Measurements from ENCODE around the gene CARD19.

Gene CARD19

DNA sequence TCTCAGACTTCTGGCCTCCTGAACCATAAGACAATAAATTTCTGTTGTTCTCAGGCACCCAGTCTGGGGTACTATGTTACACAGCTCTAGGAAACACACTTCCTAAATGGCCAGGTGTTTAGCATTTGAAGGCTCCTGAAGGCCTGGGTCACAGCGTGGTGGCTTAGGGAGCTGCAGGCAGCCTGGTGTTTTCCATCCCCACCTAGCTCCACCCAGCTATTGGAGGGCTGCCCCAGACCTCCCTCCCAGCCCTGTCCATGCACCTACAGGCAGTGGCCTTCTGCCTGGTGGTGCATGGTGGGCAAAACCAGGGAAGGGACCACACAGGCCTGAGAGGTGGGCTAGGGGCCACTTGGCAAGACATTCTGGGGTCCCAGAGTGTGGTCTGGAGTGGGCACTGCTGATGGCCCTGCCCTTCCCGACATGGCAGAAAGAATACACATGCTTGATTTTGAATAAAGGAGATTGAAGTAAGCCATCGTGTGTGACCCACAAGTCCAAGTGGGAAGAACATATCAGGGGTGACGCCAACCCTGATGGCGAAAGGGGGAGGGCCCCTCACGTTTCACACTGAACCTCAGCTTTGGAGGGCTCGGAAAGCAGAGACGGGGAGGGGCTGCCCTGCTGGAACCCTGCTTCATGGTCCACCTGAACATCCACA, 38.8 kb upstream of the CARD19 start:
- Histone ChIP-seq H3K9me3 (ENCODE audit: control insufficient read depth in 1 of 2, low read length in 2 of 2) (no peaks in the 10 kb centered on the region), H3K27ac (ENCODE audit: low read depth, low read length) (no peak overlapping the region), H3K27me3 (ENCODE audit: control insufficient read depth in 1 of 2, insufficient read depth in 2 of 2, low read length in 2 of 2) (no peaks in the 10 kb centered on the region), H3K36me3 (ENCODE audit: control insufficient read depth in 1 of 2, insufficient read depth in 2 of 2, low read length in 2 of 2) (no peaks in the 10 kb centered on the region), H3K4me3 (ENCODE audit: low read depth in 1 of 2, low read length in 2 of 2) (no peak overlapping the region), H3K4me1 (ENCODE audit: control insufficient read depth in 1 of 2, insufficient read depth in 2 of 2, low read length in 2 of 2) (peaks cover 27 to 30% of the 10 kb centered on the region in 2 donors), H3K9ac (ENCODE audit: low read depth in 1 of 2, low read length in 2 of 2) (no peak overlapping the region)

DNA sequence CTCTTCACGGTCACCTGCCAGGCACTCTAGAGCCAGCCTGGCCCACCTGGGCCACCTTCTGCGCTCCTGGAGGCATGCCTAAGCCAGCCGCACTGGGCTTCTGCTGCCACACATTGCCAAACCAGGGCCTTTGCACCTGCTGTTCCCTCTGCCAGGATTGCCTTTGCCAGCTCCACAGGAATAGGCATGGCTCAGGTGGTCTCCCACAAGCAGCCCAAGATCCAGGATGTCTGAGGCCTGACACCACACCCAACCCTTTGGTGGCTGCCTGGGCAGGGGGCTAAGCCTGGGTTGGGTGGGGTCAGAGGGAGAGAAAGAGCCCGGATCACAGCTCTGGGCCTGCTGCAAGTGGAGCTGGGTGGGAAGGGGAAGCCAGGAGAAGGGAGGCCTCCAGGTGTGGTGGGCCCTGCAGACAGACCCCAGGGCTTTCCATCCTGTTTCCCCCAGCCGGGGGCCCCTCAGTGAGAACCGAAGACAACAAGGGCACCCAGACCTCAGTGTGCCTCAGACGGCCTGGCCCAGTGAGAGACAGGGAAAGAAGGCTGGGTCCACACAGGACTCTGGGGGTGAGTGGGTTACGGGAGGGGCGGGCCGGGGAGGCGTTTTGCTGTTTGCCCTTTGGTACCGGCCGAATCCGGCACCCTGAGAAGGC, 38.2 kb upstream of the CARD19 start:
- H3K4me1 ChIP-seq (ENCODE audit: control insufficient read depth in 1 of 2, insufficient read depth in 2 of 2, low read length in 2 of 2): peaks cover 34 to 36% of the 10 kb centered on the region in 2 donors
- peak overlapping the region in 1 of 2 donors; percentile 65 for H3K4me3 ChIP-seq (ENCODE audit: low read depth in 1 of 2, low read length in 2 of 2)
- no peak overlapping the region for H3K27ac ChIP-seq (ENCODE audit: low read depth, low read length)
- H3K36me3 ChIP-seq (ENCODE audit: control insufficient read depth in 1 of 2, insufficient read depth in 2 of 2, low read length in 2 of 2): no peaks in the 10 kb centered on the region
- no peaks in the 10 kb centered on the region for H3K9me3 ChIP-seq (ENCODE audit: control insufficient read depth in 1 of 2, low read length in 2 of 2)
- H3K27me3 ChIP-seq (ENCODE audit: control insufficient read depth in 1 of 2, insufficient read depth in 2 of 2, low read length in 2 of 2): no peaks in the 10 kb centered on the region
- H3K9ac ChIP-seq (ENCODE audit: low read depth in 1 of 2, low read length in 2 of 2): no peak overlapping the region

DNA sequence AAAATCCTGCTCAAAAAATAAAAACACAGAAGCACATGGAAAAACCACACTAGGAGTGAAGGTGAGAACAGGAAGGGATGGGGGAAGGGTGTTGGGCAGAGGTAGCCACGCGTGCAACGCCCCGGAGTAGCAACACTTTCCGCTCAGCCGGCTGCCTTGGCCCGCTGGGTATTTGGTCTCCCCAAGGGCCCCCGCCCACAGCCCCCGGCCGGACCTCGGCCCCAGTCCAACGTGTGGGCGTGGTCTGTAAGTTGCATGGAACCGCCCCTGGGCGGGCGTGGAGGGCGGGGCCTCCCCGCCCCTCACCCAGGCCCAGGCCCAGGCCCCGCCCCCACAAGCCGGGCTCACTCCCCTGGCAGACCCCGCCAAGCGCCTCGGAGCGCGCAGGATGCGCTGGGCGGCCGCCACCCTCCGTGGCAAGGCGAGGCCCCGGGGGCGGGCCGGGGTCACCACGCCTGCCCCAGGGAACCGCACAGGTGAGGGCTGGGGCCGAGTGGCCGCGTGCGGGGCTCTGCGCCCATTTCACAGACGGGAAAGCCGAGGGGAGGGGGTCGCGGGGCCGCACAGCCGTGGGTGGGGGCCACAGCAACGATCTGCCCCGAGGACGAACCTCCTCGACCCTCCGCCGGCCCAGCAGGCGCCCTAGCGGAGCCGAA, 37.5 kb upstream of the CARD19 start, which contains the start of gene SUSD3:
TSS of gene SUSD3 (plus strand) at position 347 of the 656 bp plus-strand sequence. CDS start at position 389, 42 bp downstream.
- peak within 1 kb of the TSS; percentile 55 to 60 for H3K9ac ChIP-seq (ENCODE audit: low read depth in 1 of 2, low read length in 2 of 2)
- H3K27ac ChIP-seq (ENCODE audit: low read depth, low read length): peak within 1 kb of the TSS; percentile 28
- no peaks in the 10 kb centered on the region for H3K27me3 ChIP-seq (ENCODE audit: control insufficient read depth in 1 of 2, insufficient read depth in 2 of 2, low read length in 2 of 2)
- H3K9me3 ChIP-seq (ENCODE audit: control insufficient read depth in 1 of 2, low read length in 2 of 2): no peaks in the 10 kb centered on the region
- H3K36me3 ChIP-seq (ENCODE audit: control insufficient read depth in 1 of 2, insufficient read depth in 2 of 2, low read length in 2 of 2): no peaks in the 10 kb centered on the region
- peak within 1 kb of the TSS; percentile 61 to 65 for H3K4me3 ChIP-seq (ENCODE audit: low read depth in 1 of 2, low read length in 2 of 2)
- H3K4me1 ChIP-seq (ENCODE audit: control insufficient read depth in 1 of 2, insufficient read depth in 2 of 2, low read length in 2 of 2): peaks cover 41 to 43% of the 10 kb centered on the region in 2 donors

DNA sequence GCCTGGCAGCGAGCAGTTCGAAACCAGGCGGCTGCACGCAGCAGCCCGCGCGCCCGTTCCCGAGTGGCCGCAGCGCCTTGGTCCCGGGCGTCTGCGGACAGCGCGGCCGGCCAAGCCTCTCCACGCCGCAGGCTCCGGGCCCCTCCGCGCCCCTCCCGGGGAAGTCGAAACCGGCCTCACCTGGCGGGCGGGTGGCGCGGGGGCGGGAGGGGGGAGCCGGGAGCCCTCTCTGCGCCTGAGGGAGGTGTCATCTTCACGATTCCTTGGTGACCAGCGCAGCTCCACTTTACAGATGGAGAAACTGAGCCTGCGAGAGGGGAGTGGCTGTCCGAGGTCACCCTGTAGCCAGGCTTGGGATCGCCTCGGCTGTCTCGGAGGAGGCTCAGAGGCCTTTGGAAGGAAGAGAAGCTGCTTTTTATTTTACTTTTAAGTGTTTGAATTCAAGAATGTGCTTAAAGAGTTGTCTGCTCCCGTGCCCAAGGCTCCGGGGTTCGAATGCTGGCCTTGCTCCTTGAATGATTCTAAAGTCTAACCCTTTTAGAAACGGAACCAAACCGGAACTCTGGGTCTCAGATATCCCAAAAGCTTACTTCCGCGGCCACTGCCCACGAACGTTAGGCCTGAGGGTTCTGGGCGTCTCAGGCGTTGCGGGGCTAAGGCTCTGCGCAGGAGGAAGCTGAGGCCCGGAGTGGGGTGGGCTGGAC, 36.9 kb upstream of the CARD19 start:
- Histone ChIP-seq H3K27me3 (ENCODE audit: control insufficient read depth in 1 of 2, insufficient read depth in 2 of 2, low read length in 2 of 2) (no peaks in the 10 kb centered on the region), H3K9me3 (ENCODE audit: control insufficient read depth in 1 of 2, low read length in 2 of 2) (no peaks in the 10 kb centered on the region), H3K36me3 (ENCODE audit: control insufficient read depth in 1 of 2, insufficient read depth in 2 of 2, low read length in 2 of 2) (no peaks in the 10 kb centered on the region), H3K27ac (ENCODE audit: low read depth, low read length) (peak overlapping the region; percentile 28), H3K4me3 (ENCODE audit: low read depth in 1 of 2, low read length in 2 of 2) (peak overlapping the region; percentile 61 to 65), H3K4me1 (ENCODE audit: control insufficient read depth in 1 of 2, insufficient read depth in 2 of 2, low read length in 2 of 2) (peaks cover 43 to 48% of the 10 kb centered on the region in 2 donors), H3K9ac (ENCODE audit: low read depth in 1 of 2, low read length in 2 of 2) (peak overlapping the region; percentile 55 to 60)

DNA sequence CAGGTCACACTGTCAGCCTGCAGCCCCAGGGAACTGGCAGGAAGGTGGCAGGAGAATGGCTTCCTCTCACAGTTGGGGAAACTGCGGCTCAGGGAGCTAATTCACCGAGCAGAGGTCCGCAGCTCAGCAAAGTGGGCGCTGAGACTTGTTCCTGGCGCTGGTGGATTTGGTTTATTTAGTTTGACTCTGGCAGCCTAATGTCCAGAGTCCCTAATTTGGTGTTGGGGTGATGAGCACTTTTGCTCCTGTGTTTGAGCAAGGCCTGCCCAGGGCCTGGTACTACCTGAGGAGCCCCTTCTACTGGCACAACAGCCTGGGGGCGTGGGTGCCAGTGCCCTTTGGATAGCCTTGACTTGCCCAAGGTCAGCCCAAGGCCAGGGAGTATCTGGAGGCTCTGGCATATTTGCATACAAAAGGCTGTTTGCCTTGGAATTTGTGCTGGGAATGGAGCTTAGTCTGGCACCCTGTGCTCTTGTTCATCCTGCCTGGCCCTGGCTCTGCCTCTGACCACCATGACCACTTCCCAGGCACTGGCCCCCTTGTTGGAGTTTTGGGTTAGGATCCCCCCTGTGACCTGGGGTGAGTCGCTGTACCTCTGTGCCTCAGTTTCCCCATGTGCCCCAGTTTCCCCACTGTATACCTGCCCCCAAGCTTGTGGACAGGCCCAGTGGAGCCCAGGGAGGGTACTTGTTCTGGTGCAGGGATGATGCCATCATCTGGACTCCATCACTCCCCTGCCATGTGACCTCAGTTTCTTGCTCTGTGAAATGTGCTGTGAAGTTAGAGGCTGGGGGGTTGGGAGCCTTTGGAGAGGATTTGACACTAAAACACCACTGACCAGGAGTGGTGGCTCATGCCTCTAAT, 36.1 kb upstream of the CARD19 start:
- H3K4me3 ChIP-seq (ENCODE audit: low read depth in 1 of 2, low read length in 2 of 2): peak overlapping the region; percentile 61 to 65
- peaks cover 46 to 52% of the 10 kb centered on the region in 2 donors for H3K4me1 ChIP-seq (ENCODE audit: control insufficient read depth in 1 of 2, insufficient read depth in 2 of 2, low read length in 2 of 2)
- no peaks in the 10 kb centered on the region for H3K36me3 ChIP-seq (ENCODE audit: control insufficient read depth in 1 of 2, insufficient read depth in 2 of 2, low read length in 2 of 2)
- no peaks in the 10 kb centered on the region for H3K27me3 ChIP-seq (ENCODE audit: control insufficient read depth in 1 of 2, insufficient read depth in 2 of 2, low read length in 2 of 2)
- H3K27ac ChIP-seq (ENCODE audit: low read depth, low read length): no peak overlapping the region
- H3K9me3 ChIP-seq (ENCODE audit: control insufficient read depth in 1 of 2, low read length in 2 of 2): no peaks in the 10 kb centered on the region
- H3K9ac ChIP-seq (ENCODE audit: low read depth in 1 of 2, low read length in 2 of 2): peak overlapping the region; percentile 15 to 55

DNA sequence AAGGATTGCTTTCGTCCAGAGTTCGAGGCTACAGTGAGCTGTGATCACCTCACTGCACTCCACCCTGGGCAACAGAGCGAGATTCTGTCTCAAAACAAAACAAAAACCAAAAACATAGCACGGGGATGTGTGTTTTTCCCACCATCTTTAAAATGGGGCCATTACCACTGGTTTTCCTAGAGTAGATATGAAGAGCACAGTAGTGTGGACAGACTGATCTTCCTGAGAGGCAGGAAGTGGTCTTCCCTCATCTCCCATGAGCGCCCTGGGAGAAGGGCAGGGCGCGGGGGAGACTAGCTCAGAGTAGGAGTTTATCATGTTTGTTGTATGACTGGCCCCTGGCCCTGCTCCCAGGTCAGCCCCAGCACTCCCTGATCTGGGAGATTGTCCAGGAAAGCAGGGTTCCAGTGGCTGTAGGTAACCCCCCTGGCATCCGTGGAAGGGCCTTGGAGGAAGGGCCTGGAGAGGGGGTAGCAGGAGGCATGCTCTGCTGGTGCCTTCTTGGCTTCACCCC, 35.2 kb upstream of the CARD19 start:
- Histone ChIP-seq H3K9me3 (ENCODE audit: control insufficient read depth in 1 of 2, low read length in 2 of 2) (no peaks in the 10 kb centered on the region), H3K27ac (ENCODE audit: low read depth, low read length) (peak overlapping the region; percentile 54), H3K4me3 (ENCODE audit: low read depth in 1 of 2, low read length in 2 of 2) (peak overlapping the region; percentile 10 to 61), H3K9ac (ENCODE audit: low read depth in 1 of 2, low read length in 2 of 2) (no peak overlapping the region), H3K27me3 (ENCODE audit: control insufficient read depth in 1 of 2, insufficient read depth in 2 of 2, low read length in 2 of 2) (no peaks in the 10 kb centered on the region), H3K36me3 (ENCODE audit: control insufficient read depth in 1 of 2, insufficient read depth in 2 of 2, low read length in 2 of 2) (no peaks in the 10 kb centered on the region), H3K4me1 (ENCODE audit: control insufficient read depth in 1 of 2, insufficient read depth in 2 of 2, low read length in 2 of 2) (peaks cover 46 to 57% of the 10 kb centered on the region in 2 donors)

DNA sequence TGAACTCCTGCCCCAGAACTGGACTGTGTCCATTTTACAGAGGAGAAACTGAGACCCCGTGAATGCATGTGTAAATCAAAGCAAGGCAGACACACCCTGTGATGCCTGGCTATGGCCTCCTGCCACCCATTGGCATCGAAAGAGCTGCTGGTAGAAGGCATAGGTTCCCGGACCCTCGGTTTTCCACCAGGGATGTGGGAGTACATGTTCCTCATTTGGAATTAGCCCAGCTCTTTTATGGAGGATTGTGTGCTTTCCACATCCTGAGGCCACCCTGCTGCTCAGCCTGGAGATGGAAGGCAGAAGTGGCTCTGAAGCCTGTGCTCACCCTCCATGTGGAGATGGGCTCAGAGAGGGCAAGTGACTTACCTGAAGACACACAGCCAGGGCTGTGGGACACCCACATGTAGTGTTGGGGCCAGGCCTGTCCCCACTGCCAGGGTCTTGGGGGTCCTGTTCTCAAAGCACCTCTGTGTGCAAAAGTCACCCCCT, 34.7 kb upstream of the CARD19 start:
- peak overlapping the region; percentile 10 to 44 for H3K4me3 ChIP-seq (ENCODE audit: low read depth in 1 of 2, low read length in 2 of 2)
- H3K4me1 ChIP-seq (ENCODE audit: control insufficient read depth in 1 of 2, insufficient read depth in 2 of 2, low read length in 2 of 2): peaks cover 46 to 57% of the 10 kb centered on the region in 2 donors
- H3K9me3 ChIP-seq (ENCODE audit: control insufficient read depth in 1 of 2, low read length in 2 of 2): no peaks in the 10 kb centered on the region
- H3K27me3 ChIP-seq (ENCODE audit: control insufficient read depth in 1 of 2, insufficient read depth in 2 of 2, low read length in 2 of 2): no peaks in the 10 kb centered on the region
- peak overlapping the region in 1 of 2 donors; percentile 25 for H3K9ac ChIP-seq (ENCODE audit: low read depth in 1 of 2, low read length in 2 of 2)
- H3K27ac ChIP-seq (ENCODE audit: low read depth, low read length): peak overlapping the region; percentile 54
- H3K36me3 ChIP-seq (ENCODE audit: control insufficient read depth in 1 of 2, insufficient read depth in 2 of 2, low read length in 2 of 2): no peaks in the 10 kb centered on the region

DNA sequence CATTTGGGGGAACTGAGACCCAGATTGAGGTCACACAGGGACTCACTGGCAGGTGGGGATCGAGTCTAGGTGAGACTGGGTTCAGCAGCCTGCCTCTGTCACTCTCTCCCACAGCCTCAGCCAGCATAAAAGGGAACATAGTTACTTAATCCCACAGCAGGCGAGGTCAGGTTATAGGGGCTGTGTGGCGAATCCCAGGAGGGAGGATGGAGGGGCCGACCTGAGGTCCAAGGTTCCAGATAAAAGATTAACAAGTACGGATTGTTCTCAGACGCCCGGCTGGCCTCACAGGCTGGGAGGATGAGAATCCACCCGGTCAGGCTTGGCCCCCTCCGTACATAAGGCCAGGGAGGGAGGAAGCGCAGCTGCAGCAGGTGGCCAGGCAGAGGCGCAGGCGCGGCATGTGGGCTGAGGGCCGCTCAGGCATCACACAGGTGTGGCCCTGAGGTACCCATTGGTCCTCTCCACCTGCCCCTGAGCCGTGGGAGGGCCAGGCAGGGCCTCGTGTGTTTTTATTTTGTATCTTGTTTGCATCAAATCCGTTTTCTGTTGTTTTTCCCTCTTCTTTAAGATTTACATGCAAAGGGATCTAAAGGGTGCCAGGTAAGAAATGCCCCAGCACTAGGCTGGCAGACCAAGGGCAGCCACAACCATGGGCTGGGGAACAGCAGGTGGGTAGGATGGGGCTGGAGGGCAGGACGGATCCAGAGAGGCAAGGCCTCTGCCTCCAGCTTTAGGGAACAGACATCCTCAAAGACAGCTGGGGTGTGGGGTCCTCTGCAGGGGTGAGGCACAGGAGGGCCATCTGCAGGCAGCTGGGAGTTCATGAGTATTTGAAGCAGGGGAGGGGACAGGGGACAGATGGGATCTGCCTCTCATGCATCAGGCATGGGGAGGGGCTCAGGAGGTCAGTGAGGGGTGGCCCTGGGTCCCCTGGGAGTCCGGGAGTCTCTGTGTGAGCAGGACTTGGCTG, 33.9 kb upstream of the CARD19 start:
- H3K36me3 ChIP-seq (ENCODE audit: control insufficient read depth in 1 of 2, insufficient read depth in 2 of 2, low read length in 2 of 2): no peaks in the 10 kb centered on the region
- H3K27me3 ChIP-seq (ENCODE audit: control insufficient read depth in 1 of 2, insufficient read depth in 2 of 2, low read length in 2 of 2): no peaks in the 10 kb centered on the region
- peaks cover 46 to 57% of the 10 kb centered on the region in 2 donors for H3K4me1 ChIP-seq (ENCODE audit: control insufficient read depth in 1 of 2, insufficient read depth in 2 of 2, low read length in 2 of 2)
- H3K9me3 ChIP-seq (ENCODE audit: control insufficient read depth in 1 of 2, low read length in 2 of 2): no peaks in the 10 kb centered on the region
- peak overlapping the region in 1 of 2 donors; percentile 52 for H3K9ac ChIP-seq (ENCODE audit: low read depth in 1 of 2, low read length in 2 of 2)
- peak overlapping the region; percentile 19 to 23 for H3K4me3 ChIP-seq (ENCODE audit: low read depth in 1 of 2, low read length in 2 of 2)
- peak overlapping the region; percentile 54 for H3K27ac ChIP-seq (ENCODE audit: low read depth, low read length)

Measured in duodenal mucosa (tissue), 2 donors.